Naive thymus-derived CD4-positive, alpha-beta T cell (primary cell): ENCODE results near the gene ZNF334. TPM values are rescaled to one million over a fixed set of nuclear protein-coding genes. Genes with fewer than 3 reads are reported as not detected.

Experiments used
- ATAC-seq: fragments of 150-1000 bp; cut with Tn5 transposase; 2 replicates; pipeline ENCODE4 v1.10.0; 2021; ENCODE audit warnings: mild to moderate bottlenecking, moderate library complexity
- CTCF ChIA-PET: fragments of 350-600 bp; sonication (Branson Sonifier 250); formaldehyde crosslinking; loops from one replicate; lab custom pipeline; 2021; ENCODE audit warnings: antibody characterized with exemption; lab: Charles Lee
- POLR2A ChIA-PET: fragments of 350-600 bp; sonication (Branson Sonifier 250); formaldehyde crosslinking; loops from one replicate; lab custom pipeline; 2021; ENCODE audit warnings: antibody characterized with exemption, inconsistent platforms; lab: Charles Lee
- DNase-seq, 9 donors: peaks; one replicate each; pipeline versions ENCODE4 v3.0.0 to v3.0.0-alpha.2; 2020 to 2022; ENCODE audit warnings: mixed read lengths in 1 of 9
- H3K27ac ChIP-seq: one replicate; pipeline ENCODE4 v1.7.0; 2013; ENCODE audit warnings: mild to moderate bottlenecking, low read depth, low read length, moderate library complexity
- H3K27me3 ChIP-seq, 2 donors: one replicate each; pipeline ENCODE4 v1.7.0; 2013; ENCODE audit warnings: low read length in 2 of 2, mild to moderate bottlenecking in 2 of 2, moderate library complexity in 2 of 2; ENCODE audit not compliant: control insufficient read depth in 2 of 2, insufficient read depth in 2 of 2
- H3K36me3 ChIP-seq, 3 experiments: 1 replicate in 2 of 3; 2 replicates in 1 of 3; pipeline ENCODE4 v1.7.0; 2013; ENCODE audit warnings: low read length in 3 of 3, mild to moderate bottlenecking in 3 of 3, moderate library complexity in 1 of 3; ENCODE audit not compliant: insufficient read depth in 3 of 3, control insufficient read depth in 2 of 3
- H3K4me1 ChIP-seq, 2 donors: one replicate each; pipeline ENCODE4 v1.7.0; 2013; ENCODE audit warnings: low read length in 2 of 2, mild to moderate bottlenecking in 2 of 2, moderate library complexity in 1 of 2; ENCODE audit not compliant: control insufficient read depth in 2 of 2, insufficient read depth in 2 of 2
- H3K4me3 ChIP-seq: 2 replicates; pipeline ENCODE4 v1.7.0; 2013; ENCODE audit warnings: mild to moderate bottlenecking, low read length
- H3K9me3 ChIP-seq, 3 experiments: 1 replicate in 2 of 3; 2 replicates in 1 of 3; pipeline ENCODE4 v1.7.0; 2013; ENCODE audit warnings: low read length in 3 of 3; ENCODE audit not compliant: control insufficient read depth in 2 of 3
- H3K27ac Mint-ChIP-seq, 9 donors: one replicate each; pipeline ENCODE4 v1.8.0; 2020 to 2022; ENCODE audit warnings: mixed read lengths in 9 of 9, mild to moderate bottlenecking in 8 of 9, moderate library complexity in 5 of 9, inconsistent platforms in 2 of 9
- H3K27me3 Mint-ChIP-seq, 5 donors: one replicate each; pipeline ENCODE4 v1.8.0; 2021 to 2022; ENCODE audit warnings: mixed read lengths in 5 of 5, mild to moderate bottlenecking in 1 of 5
- H3K36me3 Mint-ChIP-seq, 5 donors: one replicate each; pipeline ENCODE4 v1.8.0; 2020 to 2022; ENCODE audit warnings: mixed read lengths in 5 of 5, mild to moderate bottlenecking in 3 of 5, inconsistent platforms in 1 of 5
- H3K4me1 Mint-ChIP-seq, 7 donors: one replicate each; pipeline ENCODE4 v1.8.0; 2020 to 2022; ENCODE audit warnings: mixed read lengths in 7 of 7, mild to moderate bottlenecking in 3 of 7, inconsistent platforms in 1 of 7
- H3K4me3 Mint-ChIP-seq, 10 donors: one replicate each; pipeline ENCODE4 v1.8.0; 2020 to 2022; ENCODE audit warnings: mild to moderate bottlenecking in 10 of 10, mixed read lengths in 10 of 10, moderate library complexity in 6 of 10, inconsistent platforms in 2 of 10
- H3K9me3 Mint-ChIP-seq, 11 donors: one replicate each; pipeline ENCODE4 v1.8.0; 2020 to 2022; ENCODE audit warnings: mixed read lengths in 11 of 11, mild to moderate bottlenecking in 4 of 11, inconsistent platforms in 1 of 11, moderate library complexity in 1 of 11
- intact Hi-C, 2 donors: fragments of 100-400 bp; cut with micrococcal nuclease; formaldehyde crosslinking; loops; one replicate each; pipeline ENCODE4 v1.15.1; 2023
- polyA plus RNA-seq, 2 donors: library from polyadenylated mRNA; unstranded; fragments of 300-500 nt; fragmentation: Illumina TruSeq; gene quantifications; one replicate each; pipeline ENCODE4 v1.2.3, GENCODE V29; 2021
- total RNA-seq, 6 experiments: library from RNA in 5 of 6; stranded (reverse) in 5 of 6; gene quantifications; 1 replicate in 5 of 6; 2 replicates in 1 of 6; pipeline ENCODE4 v1.2.3 and lab custom pipeline; 2021 to 2026

The ZNF334 gene
- total and polyA plus RNA-seq, 7 experiments from 2014 or later = 0.50 to 1.7 (median 0.71) TPM; not detected in 4

GRCh38 chr20:46463852-46464251 lies 49.5 kb downstream of the ZNF334 start:
- Mint-ChIP-seq H3K4me3 (no peak overlapping the region), H3K36me3 (no peaks in the 10 kb centered on the region), H3K9me3 (no peaks in the 10 kb centered on the region), H3K4me1 (peaks cover 0 to 10% (median 0%) of the 10 kb centered on the region in 7 donors), H3K27ac (no peak overlapping the region), H3K27me3 (peaks cover 15 to 40% (median 27%) of the 10 kb centered on the region in 5 donors)
- Histone ChIP-seq H3K4me1 (no peaks in the 10 kb centered on the region), H3K9me3 (no peaks in the 10 kb centered on the region), H3K4me3 (no peak overlapping the region), H3K36me3 (no peaks in the 10 kb centered on the region), H3K27me3 (peaks cover 0 to under 1% of the 10 kb centered on the region in 2 donors), H3K27ac (no peak overlapping the region)
- ChIA-PET CTCF (no interaction called here), POLR2A (no interaction called here)
- intact Hi-C loops = no loop called here
- no peak for DNase-seq
- ATAC-seq = no peak

- no peak overlapping the region for H3K4me3 ChIP-seq
- Mint-ChIP-seq H3K4me3 (no peak overlapping the region), H3K27ac (no peak overlapping the region), H3K4me1 (peaks cover 0 to 10% (median 0%) of the 10 kb centered on the region in 7 donors), H3K36me3 (peaks cover 0 to 6% (median 2%) of the 10 kb centered on the region in 5 donors), H3K27me3 (peaks cover 16 to 51% (median 37%) of the 10 kb centered on the region in 5 donors), H3K9me3 (peaks cover 2 to 13% (median 6%) of the 10 kb centered on the region in 11 donors)
- no peaks in the 10 kb centered on the region for H3K36me3 ChIP-seq
- no peak for DNase-seq
- ChIA-PET CTCF (no interaction called here), POLR2A (no interaction called here)
- H3K27ac ChIP-seq = no peak overlapping the region
- H3K9me3 ChIP-seq = peaks cover 0 to 7% (median 0%) of the 10 kb centered on the region in 3 experiments
- ATAC-seq = no peak
- intact Hi-C loops = no loop called here
- H3K4me1 ChIP-seq = no peaks in the 10 kb centered on the region
- peaks cover 0 to 5% of the 10 kb centered on the region in 2 donors for H3K27me3 ChIP-seq
Observed at GRCh38 chr20:46461808-46462207, 51.6 kb downstream of the ZNF334 start.

GRCh38 chr20:46458866-46459750 lies 54.3 kb downstream of the ZNF334 start:
- Histone ChIP-seq H3K9me3 (peaks cover 0 to 18% (median 0%) of the 10 kb centered on the region in 3 experiments), H3K27ac (no peak overlapping the region), H3K27me3 (peaks cover 0 to 5% of the 10 kb centered on the region in 2 donors), H3K4me3 (no peak overlapping the region), H3K4me1 (no peaks in the 10 kb centered on the region), H3K36me3 (no peaks in the 10 kb centered on the region)
- ChIA-PET CTCF (no interaction called here), POLR2A (no interaction called here)
- Mint-ChIP-seq H3K9me3 (peaks cover 12 to 33% (median 18%) of the 10 kb centered on the region in 11 donors), H3K27me3 (peaks cover 16 to 65% (median 51%) of the 10 kb centered on the region in 5 donors), H3K36me3 (peaks cover 3 to 20% (median 8%) of the 10 kb centered on the region in 5 donors), H3K27ac (no peak overlapping the region), H3K4me1 (peaks cover 0 to 10% (median 0%) of the 10 kb centered on the region in 7 donors), H3K4me3 (peak overlapping the region in 7 of 10 donors; percentile 29 to 60 (median 47))
- intact Hi-C loops = no loop called here
- DNase-seq = peak in 1 of 9 donors; percentile 8
- ATAC-seq = no peak

GRCh38 chr20:46456255-46457028 lies 56.9 kb downstream of the ZNF334 start:
- ATAC-seq = no peak
- POLR2A ChIA-PET = no interaction called here
- Histone ChIP-seq H3K36me3 (no peaks in the 10 kb centered on the region), H3K4me1 (no peaks in the 10 kb centered on the region), H3K4me3 (no peak overlapping the region), H3K9me3 (peaks cover 0 to 18% (median 0%) of the 10 kb centered on the region in 3 experiments), H3K27ac (no peak overlapping the region), H3K27me3 (peaks cover 0 to 5% of the 10 kb centered on the region in 2 donors)
- Mint-ChIP-seq H3K36me3 (peaks cover 3 to 20% (median 8%) of the 10 kb centered on the region in 5 donors), H3K4me1 (peaks cover 0 to 10% (median 0%) of the 10 kb centered on the region in 7 donors), H3K27me3 (peaks cover 18 to 48% (median 46%) of the 10 kb centered on the region in 5 donors), H3K9me3 (peaks cover 12 to 33% (median 18%) of the 10 kb centered on the region in 11 donors), H3K4me3 (no peak overlapping the region), H3K27ac (no peak overlapping the region)
- DNase-seq = no peak
- CTCF ChIA-PET = no interaction called here
- intact Hi-C loops = no loop called here

- Histone ChIP-seq H3K27me3 (peaks cover 0 to 5% of the 10 kb centered on the region in 2 donors), H3K36me3 (no peaks in the 10 kb centered on the region), H3K4me3 (no peak overlapping the region), H3K9me3 (peaks cover 0 to 18% (median 0%) of the 10 kb centered on the region in 3 experiments), H3K4me1 (no peaks in the 10 kb centered on the region), H3K27ac (no peak overlapping the region)
- ATAC-seq (no peak), DNase-seq (no peak)
- Mint-ChIP-seq H3K4me3 (no peak overlapping the region), H3K27ac (no peak overlapping the region), H3K4me1 (peaks cover 0 to 10% (median 0%) of the 10 kb centered on the region in 7 donors), H3K9me3 (peaks cover 12 to 33% (median 18%) of the 10 kb centered on the region in 11 donors), H3K27me3 (peaks cover 22 to 51% (median 46%) of the 10 kb centered on the region in 5 donors), H3K36me3 (peaks cover 3 to 20% (median 8%) of the 10 kb centered on the region in 5 donors)
- ChIA-PET CTCF (no interaction called here), POLR2A (no interaction called here)
- intact Hi-C loops = no loop called here
Observed at GRCh38 chr20:46455729-46456128, 57.6 kb downstream of the ZNF334 start.
